ENCODE measurements around the gene ANKRD33B.

- TF ChIP-seq CTCF (IDR thresholded peaks at IDR 0.05), result no peak
- no peak for TF ChIP-seq EP300 (IDR thresholded peaks at IDR 0.05)
Measured at GRCh38 chr5:10668697-10669096, 104.8 kb downstream of the ANKRD33B start.

Measured in tibial nerve (tissue), 4 donors.